WI38 (cell line): ENCODE data around the gene RPL27A.

Experiments used
- H3K4me3 ChIP-seq: 2 replicates; pipeline ENCODE4 v1.5.1; 2011; ENCODE audit warnings: low read depth, mild to moderate bottlenecking, control low read depth, low read length
- TF ChIP-seq, protein P1 (sequence below): IDR thresholded peaks from 2 replicates; pipeline ENCODE4 v1.5.1; 2012; ENCODE audit warnings: low read depth, mild to moderate bottlenecking, control low read depth, low read length

The RPL27A gene

DNA sequence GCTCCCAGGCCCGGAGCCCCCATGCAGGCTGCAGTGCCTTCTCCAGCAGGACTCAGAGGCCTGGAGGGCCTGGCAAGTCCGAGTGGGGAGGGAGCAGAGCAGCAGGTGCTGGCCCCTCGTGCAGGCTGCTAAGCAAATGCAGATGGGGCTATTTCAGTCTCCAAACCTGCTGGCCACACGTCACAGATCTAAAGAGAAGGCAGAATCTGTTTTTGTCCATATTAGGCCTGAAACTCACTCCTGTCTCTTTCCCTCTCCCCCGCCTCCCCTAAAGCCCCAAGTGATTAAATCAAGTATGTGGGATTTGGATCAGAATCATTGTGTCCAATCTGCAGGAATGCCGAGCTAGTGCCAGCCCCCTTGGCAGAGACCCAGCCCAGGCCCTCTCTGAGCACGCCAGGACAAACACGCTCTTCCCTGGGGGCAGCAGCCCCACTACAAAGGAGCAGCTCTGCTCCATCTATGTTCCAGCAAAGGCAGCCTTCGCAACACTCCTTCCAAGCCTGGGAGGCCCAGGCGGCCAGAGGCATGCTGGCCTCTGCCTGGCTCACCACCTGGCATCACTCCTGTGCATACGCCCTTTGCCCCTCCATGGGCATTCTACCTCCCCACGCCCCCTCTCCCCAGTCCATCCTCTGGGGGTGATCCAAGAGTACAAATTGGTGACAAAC is 26.5 kb downstream of the RPL27A start:
- TF ChIP-seq, protein P1, sequence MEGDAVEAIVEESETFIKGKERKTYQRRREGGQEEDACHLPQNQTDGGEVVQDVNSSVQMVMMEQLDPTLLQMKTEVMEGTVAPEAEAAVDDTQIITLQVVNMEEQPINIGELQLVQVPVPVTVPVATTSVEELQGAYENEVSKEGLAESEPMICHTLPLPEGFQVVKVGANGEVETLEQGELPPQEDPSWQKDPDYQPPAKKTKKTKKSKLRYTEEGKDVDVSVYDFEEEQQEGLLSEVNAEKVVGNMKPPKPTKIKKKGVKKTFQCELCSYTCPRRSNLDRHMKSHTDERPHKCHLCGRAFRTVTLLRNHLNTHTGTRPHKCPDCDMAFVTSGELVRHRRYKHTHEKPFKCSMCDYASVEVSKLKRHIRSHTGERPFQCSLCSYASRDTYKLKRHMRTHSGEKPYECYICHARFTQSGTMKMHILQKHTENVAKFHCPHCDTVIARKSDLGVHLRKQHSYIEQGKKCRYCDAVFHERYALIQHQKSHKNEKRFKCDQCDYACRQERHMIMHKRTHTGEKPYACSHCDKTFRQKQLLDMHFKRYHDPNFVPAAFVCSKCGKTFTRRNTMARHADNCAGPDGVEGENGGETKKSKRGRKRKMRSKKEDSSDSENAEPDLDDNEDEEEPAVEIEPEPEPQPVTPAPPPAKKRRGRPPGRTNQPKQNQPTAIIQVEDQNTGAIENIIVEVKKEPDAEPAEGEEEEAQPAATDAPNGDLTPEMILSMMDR: no peak

DNA sequence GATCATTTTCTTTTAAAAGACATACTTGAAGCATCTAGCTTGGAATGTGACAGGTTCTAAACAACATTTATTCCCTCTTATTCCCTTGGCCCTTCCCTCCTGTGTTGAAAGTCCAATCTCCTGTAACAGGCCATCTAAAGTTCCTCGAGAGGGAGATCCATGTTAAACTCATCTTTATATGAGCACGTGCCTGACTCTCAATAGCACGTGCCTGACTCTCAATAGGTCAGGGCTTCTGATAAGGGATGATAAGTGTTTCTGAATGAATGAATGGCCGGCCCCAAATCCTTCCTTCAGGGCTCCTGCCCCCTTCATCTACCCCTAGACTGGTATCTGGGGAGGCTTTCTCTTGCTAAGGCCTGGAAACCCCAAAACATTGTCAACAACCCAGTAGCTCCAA is 27.2 kb downstream of the RPL27A start:
- no peak overlapping the region for H3K4me3 ChIP-seq
- TF ChIP-seq, protein P1: no peak

More for the DNA sequence above, 26.5 kb downstream of the RPL27A start:
- H3K4me3 ChIP-seq: no peak overlapping the region

- TF ChIP-seq, protein P1: no peak
- H3K4me3 ChIP-seq: no peak overlapping the region
Observed at GRCh38 chr11:8711895-8712442, 29.4 kb downstream of the RPL27A start.

GRCh38 chr11:8712506-8712905 is 29.9 kb downstream of the RPL27A start:
- no peak overlapping the region for H3K4me3 ChIP-seq
- TF ChIP-seq, protein P1: no peak

DNA sequence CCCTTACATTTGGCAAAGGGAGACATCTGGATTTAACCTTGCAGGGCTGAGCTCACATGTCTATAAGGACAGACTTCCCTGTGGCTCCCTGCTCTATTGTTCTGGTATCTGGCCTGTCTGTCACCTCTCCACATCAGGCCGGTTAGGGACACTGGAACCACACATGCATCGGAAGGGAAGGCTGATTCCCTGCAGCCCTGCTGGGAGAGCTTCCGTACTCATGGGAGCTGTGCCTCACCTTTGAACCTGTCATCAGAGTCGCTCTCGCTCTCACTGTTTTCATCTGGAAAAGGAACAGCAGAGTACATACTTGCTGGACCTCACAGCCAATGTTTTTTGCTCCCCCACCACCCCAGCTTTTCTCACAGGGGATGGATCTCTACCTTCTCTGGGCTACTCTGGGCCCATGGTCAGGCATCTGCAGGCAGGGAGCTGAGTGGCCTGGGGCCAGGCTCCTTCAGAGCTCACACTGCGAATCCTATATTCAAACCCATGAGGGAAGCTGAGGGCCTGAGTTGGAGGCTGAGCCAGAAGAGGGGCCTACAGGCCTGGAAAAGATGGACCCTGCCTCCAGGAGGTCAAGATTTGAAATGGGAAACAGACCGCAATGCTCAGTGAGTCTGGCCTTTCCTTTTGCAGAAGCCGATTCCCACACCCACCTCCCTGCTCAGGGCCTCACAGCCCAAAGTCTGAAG is 31.3 kb downstream of the RPL27A start:
- TF ChIP-seq, protein P1: no peak

DNA sequence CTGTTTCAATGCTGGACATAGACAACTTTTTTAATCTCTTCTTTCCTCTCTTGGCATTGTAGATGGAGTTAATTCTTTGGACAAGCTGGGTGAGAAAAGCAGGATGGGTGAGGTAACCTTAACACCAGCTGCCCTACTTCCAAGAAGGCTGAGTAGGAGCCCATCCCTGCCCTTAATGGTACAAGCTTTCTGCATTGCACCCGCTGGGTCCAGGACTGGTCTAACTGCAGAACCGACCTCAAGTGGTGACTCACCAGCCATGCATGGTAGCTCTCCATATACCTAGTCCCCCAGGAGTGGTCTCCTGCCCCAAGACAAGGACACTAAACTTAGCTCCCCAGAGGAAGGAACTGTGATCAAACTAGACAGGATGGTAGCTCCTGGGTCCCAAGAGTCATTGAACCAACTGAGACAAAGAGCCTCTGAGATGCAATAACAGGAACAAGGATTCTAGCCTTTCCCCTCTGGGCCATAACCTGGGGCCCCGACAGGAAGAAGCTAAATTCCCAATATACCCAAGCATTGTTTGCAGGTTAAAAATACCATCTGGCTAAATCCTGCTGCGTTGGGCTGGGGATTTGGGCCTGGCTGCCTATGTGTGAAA is 32.1 kb downstream of the RPL27A start:
- no peak overlapping the region for H3K4me3 ChIP-seq
- TF ChIP-seq, protein P1: no peak

More for the DNA sequence above, 31.3 kb downstream of the RPL27A start:
- H3K4me3 ChIP-seq: no peak overlapping the region
